AG04449 (cell line): ENCODE data around the gene FBXO42.
"Not testable (repeated sequence)": the region's sequence is repeated elsewhere in the genome, so short reads cannot be mapped to it uniquely, and the experiment has no call there.

Experiments used
- CTCF ChIA-PET: fragments of 350-600 bp; formaldehyde crosslinking; extraction: SDS; loops from one replicate; lab custom pipeline; 2021; ENCODE audit warnings: antibody characterized with exemption; lab: Yijun Ruan, JAX
- POLR2A ChIA-PET: fragments of 400-600, 350-600 bp; formaldehyde crosslinking; extraction: SDS; loops from one replicate; lab custom pipeline; 2020; ENCODE audit warnings: antibody characterized with exemption, inconsistent platforms; lab: Yijun Ruan, JAX
- DNase-seq: peaks from one replicate; pipeline ENCODE4 v3.0.0-alpha.2; 2010; ENCODE audit warnings: low read depth, low spot score
- H3K4me3 ChIP-seq: 2 replicates; pipeline ENCODE4 v1.5.1; 2011; ENCODE audit warnings: low read depth, mild to moderate bottlenecking, control low read depth, low read length
- TF ChIP-seq, protein P1 (sequence below): IDR thresholded peaks from one replicate; pipeline ENCODE4 v1.5.1; 2011; ENCODE audit warnings: mild to moderate bottlenecking, moderate library complexity, low read length, control low read depth, inconsistent platforms; ENCODE audit not compliant: insufficient read depth; ENCODE audit errors: missing control alignments

FBXO42 gene

GRCh38 chr1:16262067-16262466, 90.2 kb downstream of the FBXO42 start:
- POLR2A ChIA-PET = no interaction called here
- DNase-seq = no peak
- CTCF ChIA-PET = interaction anchor here (1.4 to 7.1 kb wide), 2 partner anchors 16 to 101 kb away, joined by 7 to 60 read pairs; no protein-coding TSS in a partner anchor
- TF ChIP-seq, protein P1, sequence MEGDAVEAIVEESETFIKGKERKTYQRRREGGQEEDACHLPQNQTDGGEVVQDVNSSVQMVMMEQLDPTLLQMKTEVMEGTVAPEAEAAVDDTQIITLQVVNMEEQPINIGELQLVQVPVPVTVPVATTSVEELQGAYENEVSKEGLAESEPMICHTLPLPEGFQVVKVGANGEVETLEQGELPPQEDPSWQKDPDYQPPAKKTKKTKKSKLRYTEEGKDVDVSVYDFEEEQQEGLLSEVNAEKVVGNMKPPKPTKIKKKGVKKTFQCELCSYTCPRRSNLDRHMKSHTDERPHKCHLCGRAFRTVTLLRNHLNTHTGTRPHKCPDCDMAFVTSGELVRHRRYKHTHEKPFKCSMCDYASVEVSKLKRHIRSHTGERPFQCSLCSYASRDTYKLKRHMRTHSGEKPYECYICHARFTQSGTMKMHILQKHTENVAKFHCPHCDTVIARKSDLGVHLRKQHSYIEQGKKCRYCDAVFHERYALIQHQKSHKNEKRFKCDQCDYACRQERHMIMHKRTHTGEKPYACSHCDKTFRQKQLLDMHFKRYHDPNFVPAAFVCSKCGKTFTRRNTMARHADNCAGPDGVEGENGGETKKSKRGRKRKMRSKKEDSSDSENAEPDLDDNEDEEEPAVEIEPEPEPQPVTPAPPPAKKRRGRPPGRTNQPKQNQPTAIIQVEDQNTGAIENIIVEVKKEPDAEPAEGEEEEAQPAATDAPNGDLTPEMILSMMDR = no peak
- H3K4me3 ChIP-seq = no peak overlapping the region

- TF ChIP-seq, protein P1 = no peak
- DNase-seq = peak; percentile 49
- H3K4me3 ChIP-seq = no peak overlapping the region
- ChIA-PET POLR2A (interaction anchor here (1.4 kb wide), 1 partner anchor 12 kb away, joined by 4 read pairs; no protein-coding TSS in a partner anchor), CTCF (interaction anchor here (0.6 to 7.1 kb wide), 6 partner anchors 9 to 105 kb away, joined by 3 to 60 read pairs (median 4); no protein-coding TSS in a partner anchor)
Observed at GRCh38 chr1:16260814-16261213, 91.5 kb downstream of the FBXO42 start.

GRCh38 chr1:16258591-16259135, 93.6 kb downstream of the FBXO42 start:
- TF ChIP-seq, protein P1 = no peak
- no peak for DNase-seq
- ChIA-PET CTCF (interaction anchor here (1.0 to 7.1 kb wide), 3 partner anchors 13 to 179 kb away, joined by 3 to 60 read pairs (median 4); partner anchors contain the start of gene CPLANE2), POLR2A (interaction anchor here (0.5 kb wide), 1 partner anchor 60 kb away, joined by 3 read pairs; no protein-coding TSS in a partner anchor)
- H3K4me3 ChIP-seq = no peak overlapping the region

- TF ChIP-seq, protein P1 = no peak
- CTCF ChIA-PET = interaction anchor here (1.0 to 7.1 kb wide), 3 partner anchors 12 to 179 kb away, joined by 3 to 60 read pairs (median 4); partner anchors contain the start of gene CPLANE2
- DNase-seq = no peak
- POLR2A ChIA-PET = no interaction called here
- no peak overlapping the region for H3K4me3 ChIP-seq
Observed at GRCh38 chr1:16257968-16258367, 94.3 kb downstream of the FBXO42 start.

DNA sequence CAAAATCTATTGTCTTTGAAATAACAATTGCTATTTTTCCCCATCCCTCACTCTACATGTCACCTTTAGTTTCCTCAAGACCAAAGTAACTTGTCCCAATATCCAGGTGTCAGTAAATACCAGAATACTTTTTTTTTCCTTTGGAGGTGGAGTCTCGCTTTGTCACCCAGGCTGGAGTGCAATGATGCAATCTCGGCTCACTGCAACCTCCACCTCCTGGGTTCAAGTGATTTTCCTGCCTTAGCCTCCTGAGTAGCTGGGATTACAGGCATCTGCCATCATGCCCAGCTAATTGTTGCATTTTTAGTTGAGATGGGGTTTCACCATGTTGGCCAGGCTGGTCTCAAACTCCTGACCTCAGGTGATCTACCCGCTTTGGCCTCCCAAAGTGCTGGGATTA, 94.7 kb downstream of the FBXO42 start:
- CTCF ChIA-PET = interaction anchor here (7.1 kb wide), 1 partner anchor 12 kb away, joined by 60 read pairs; no protein-coding TSS in a partner anchor
- H3K4me3 ChIP-seq, POLR2A ChIA-PET, DNase-seq: not testable (repeated sequence)

- POLR2A ChIA-PET = no interaction called here
- CTCF ChIA-PET = interaction anchor here (7.1 kb wide), 1 partner anchor 10 kb away, joined by 60 read pairs; no protein-coding TSS in a partner anchor
- no peak for DNase-seq
- H3K4me3 ChIP-seq = no peak overlapping the region
- TF ChIP-seq, protein P1 = no peak
Observed at GRCh38 chr1:16256478-16256877, 95.8 kb downstream of the FBXO42 start.
